Esophagus muscularis mucosa (tissue), 4 donors: ENCODE results near the gene RNF217. TPM values are rescaled to one million over a fixed set of nuclear protein-coding genes. Genes with fewer than 3 reads are reported as not detected.
"Not testable (repeated sequence)": the region's sequence is repeated elsewhere in the genome, so short reads cannot be mapped to it uniquely, and the experiment has no call there.

ENCODE experiments used
- DNase-seq: peaks from one replicate; pipeline ENCODE4 v3.0.0-alpha.2; 2017; ENCODE audit errors: extremely low spot score
- H3K27ac ChIP-seq, 4 donors: fragments of 200-600 bp; sonication (generic); replicated peaks in 1 of 4; 1 replicate in 3 of 4; 2 replicates in 1 of 4; pipeline ENCODE4 v1.5.1; 2016 to 2019; ENCODE audit warnings: mild to moderate bottlenecking in 1 of 4
- H3K27me3 ChIP-seq, 4 donors: fragments of 200-600 bp; sonication (generic); one replicate each; pipeline versions ENCODE4 v1.5.1 to v1.6.0; 2016 to 2019
- H3K36me3 ChIP-seq, 4 donors: fragments of 200-600 bp; sonication (generic); one replicate each; pipeline ENCODE4 v1.5.1; 2016 to 2019
- H3K4me1 ChIP-seq, 4 donors: fragments of 200-600 bp; sonication (generic); one replicate each; pipeline ENCODE4 v1.5.1; 2016 to 2019
- H3K4me3 ChIP-seq, 4 donors: fragments of 200-600 bp; sonication (generic); 1 replicate in 2 of 4; 2 replicates in 2 of 4; pipeline ENCODE4 v1.5.1; 2016 to 2019; ENCODE audit warnings: mild to moderate bottlenecking in 4 of 4, moderate library complexity in 1 of 4
- H3K9me3 ChIP-seq, 4 donors: fragments of 200-600 bp; sonication (generic); 1 replicate in 3 of 4; 2 replicates in 1 of 4; pipeline ENCODE4 v1.5.1; 2016 to 2019
- EP300 ChIP-seq: sonication (generic); formaldehyde crosslinking; IDR thresholded peaks from one replicate; pipeline ENCODE4 v1.6.1; 2017; ENCODE audit warnings: antibody characterized with exemption
- POLR2A ChIP-seq: fragments of 450-650 bp; IDR thresholded peaks from one replicate; pipeline ENCODE4 v1.6.1; 2017; ENCODE audit warnings: antibody characterized with exemption, moderate library complexity, mild to moderate bottlenecking, low read depth
- POLR2AphosphoS5 ChIP-seq, 2 donors: sonication (generic); formaldehyde crosslinking; IDR thresholded peaks; one replicate each; pipeline ENCODE4 v1.6.1; 2017; ENCODE audit warnings: antibody characterized with exemption in 2 of 2
- WGBS: methylation state at CpG from one replicate; pipeline ENCODE4 v1.1.5; 2018; 5-methylcytosine and 5-hydroxymethylcytosine counted together
- intact Hi-C: fragments of 100-400 bp; cut with DNase I; formaldehyde crosslinking; loops from one replicate; pipeline ENCODE4 v1.15.1; 2023
- total RNA-seq, 4 donors: library from RNA; depleted of rRNA; stranded (reverse); fragments of >200 nt; gene quantifications; one replicate each; pipeline versions ENCODE4 v1.1.0 to v1.2.1, GENCODE V29; 2016
- TF ChIP-seq, protein P1 (sequence below), 3 experiments: fragments of 200-600 bp in 2 of 3; fragments of 450-650 bp in 1 of 3; sonication (generic) in 2 of 3; IDR thresholded peaks; one replicate each; pipeline ENCODE4 v1.5.1; 2017 to 2019; ENCODE audit warnings: antibody characterized with exemption in 3 of 3, mild to moderate bottlenecking in 2 of 3, moderate library complexity in 1 of 3

Gene RNF217
- total RNA-seq, 4 donors from 2014 or later, result 20.0 to 34.9 (median 23.2) TPM

DNA sequence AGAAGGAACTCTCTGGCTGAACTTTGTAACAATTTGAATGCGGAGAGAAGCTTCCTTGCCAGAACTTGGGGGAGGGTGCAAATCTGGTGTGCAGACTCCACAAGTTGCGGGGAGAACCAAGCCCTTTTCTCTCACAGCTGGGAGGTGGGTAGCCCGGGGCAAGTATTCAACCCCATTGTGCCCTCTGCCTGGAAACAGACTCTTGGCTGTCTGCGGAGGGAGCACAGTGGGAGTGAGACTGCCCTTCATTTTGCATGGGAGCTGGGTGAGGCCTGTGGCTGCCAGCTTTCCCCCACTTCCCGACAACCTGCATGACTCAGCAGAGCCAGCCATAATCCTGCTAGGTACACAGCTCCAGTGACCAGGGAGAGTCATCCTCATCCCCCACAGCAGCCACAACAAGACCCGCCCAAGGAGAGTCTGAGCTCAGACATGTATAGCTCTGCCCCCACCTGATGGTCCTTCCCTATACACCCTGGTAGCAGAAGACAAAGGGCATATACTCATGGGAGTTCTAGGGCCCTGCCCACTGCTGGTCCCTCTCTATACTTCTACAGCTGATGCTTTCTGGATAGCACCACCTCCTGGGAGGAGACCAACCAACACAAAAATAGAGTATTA lies 161.9 kb downstream of the RNF217 start:
- 80% methylated on average over 3 of the region's 6 CpGs for WGBS
- no peaks in the 10 kb centered on the region for H3K36me3 ChIP-seq
- intact Hi-C loops, result no loop called here
- no peak for DNase-seq
- no peak overlapping the region for H3K4me3 ChIP-seq
- no peaks in the 10 kb centered on the region for H3K4me1 ChIP-seq
- no peaks in the 10 kb centered on the region for H3K27me3 ChIP-seq
- TF ChIP-seq POLR2AphosphoS5 (IDR thresholded peaks at IDR 0.05) (no peak), POLR2A (no peak), EP300 (no peak)
- TF ChIP-seq, protein P1, sequence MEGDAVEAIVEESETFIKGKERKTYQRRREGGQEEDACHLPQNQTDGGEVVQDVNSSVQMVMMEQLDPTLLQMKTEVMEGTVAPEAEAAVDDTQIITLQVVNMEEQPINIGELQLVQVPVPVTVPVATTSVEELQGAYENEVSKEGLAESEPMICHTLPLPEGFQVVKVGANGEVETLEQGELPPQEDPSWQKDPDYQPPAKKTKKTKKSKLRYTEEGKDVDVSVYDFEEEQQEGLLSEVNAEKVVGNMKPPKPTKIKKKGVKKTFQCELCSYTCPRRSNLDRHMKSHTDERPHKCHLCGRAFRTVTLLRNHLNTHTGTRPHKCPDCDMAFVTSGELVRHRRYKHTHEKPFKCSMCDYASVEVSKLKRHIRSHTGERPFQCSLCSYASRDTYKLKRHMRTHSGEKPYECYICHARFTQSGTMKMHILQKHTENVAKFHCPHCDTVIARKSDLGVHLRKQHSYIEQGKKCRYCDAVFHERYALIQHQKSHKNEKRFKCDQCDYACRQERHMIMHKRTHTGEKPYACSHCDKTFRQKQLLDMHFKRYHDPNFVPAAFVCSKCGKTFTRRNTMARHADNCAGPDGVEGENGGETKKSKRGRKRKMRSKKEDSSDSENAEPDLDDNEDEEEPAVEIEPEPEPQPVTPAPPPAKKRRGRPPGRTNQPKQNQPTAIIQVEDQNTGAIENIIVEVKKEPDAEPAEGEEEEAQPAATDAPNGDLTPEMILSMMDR (IDR thresholded peaks at IDR 0.05), result no peak
- no peak overlapping the region for H3K27ac ChIP-seq
- H3K9me3 ChIP-seq, result no peaks in the 10 kb centered on the region

DNA sequence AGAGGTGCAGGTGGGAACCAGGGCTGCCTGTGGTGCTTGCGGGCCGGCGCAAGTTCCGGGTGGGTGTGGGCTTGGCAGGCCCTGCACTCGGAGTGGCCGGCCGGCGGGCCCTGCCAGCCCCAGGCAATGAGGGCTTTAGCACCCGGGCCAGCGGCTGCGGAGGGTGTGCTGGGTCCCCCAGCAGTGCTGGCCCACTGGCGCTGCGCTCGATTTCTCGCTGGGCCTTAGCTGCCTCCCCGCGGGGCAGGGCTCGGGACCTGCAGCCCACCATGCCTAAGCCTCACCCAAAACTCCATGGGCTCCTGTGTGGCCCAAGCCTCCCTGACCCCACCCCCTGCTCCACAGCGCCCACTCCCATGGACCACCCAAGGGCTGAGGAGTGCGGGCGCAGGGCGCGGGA lies 163.6 kb downstream of the RNF217 start:
- DNase-seq, H3K36me3 ChIP-seq, H3K27ac ChIP-seq, H3K27me3 ChIP-seq, intact Hi-C loops, H3K4me3 ChIP-seq, H3K9me3 ChIP-seq, H3K4me1 ChIP-seq: not testable (repeated sequence)
- 96% methylated on average over 14 of the region's 23 CpGs for WGBS

DNA sequence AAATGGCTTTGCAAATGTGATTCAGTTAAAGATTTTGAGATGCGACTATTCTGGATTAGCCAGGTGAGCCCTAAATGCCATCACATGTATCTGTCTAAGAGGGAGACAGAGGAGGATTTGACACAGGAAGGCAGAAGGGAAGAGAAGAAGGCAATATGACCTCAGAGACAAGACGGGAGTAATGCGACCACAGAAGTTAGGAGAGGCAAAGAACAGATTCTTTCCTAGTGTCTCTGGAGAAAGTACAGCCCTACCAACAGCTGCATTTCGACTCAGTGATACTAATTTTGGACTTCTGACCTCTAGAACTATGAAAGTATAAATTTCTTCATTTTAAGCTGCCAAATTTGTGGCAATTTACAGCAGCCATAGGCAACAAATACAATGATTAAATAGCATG lies 167.1 kb downstream of the RNF217 start:
- no peak for DNase-seq
- Histone ChIP-seq H3K27me3 (no peaks in the 10 kb centered on the region), H3K36me3 (no peaks in the 10 kb centered on the region), H3K9me3 (no peaks in the 10 kb centered on the region), H3K4me1 (no peaks in the 10 kb centered on the region), H3K27ac (no peak overlapping the region), H3K4me3 (no peak overlapping the region)
- 71% methylated on average over 4 of the region's 4 CpGs for WGBS
- TF ChIP-seq, protein P1 (IDR thresholded peaks at IDR 0.05), result no peak
- TF ChIP-seq EP300 (no peak), POLR2AphosphoS5 (IDR thresholded peaks at IDR 0.05) (no peak), POLR2A (no peak)
- intact Hi-C loops, result no loop called here

DNA sequence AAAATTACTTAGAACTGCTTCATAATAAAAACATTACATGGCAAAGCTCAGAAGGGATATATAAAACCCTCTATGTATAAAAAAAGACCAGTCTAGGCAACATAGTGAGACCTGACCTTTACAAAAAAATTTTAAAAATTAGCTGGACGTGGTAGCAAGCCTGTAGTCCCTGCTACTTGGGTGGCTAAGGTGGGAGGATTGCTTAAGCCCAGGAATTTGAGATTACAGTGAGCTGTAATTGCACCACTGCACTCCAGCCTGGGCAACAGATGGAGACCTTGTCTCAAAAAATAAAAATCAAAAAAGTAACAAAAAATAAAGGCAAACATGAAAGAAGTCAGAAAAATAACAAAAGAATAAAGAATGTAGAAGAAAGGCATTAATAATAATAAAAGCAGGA lies 169.8 kb downstream of the RNF217 start:
- intact Hi-C loops, result no loop called here
- Histone ChIP-seq H3K4me1 (no peaks in the 10 kb centered on the region), H3K4me3 (no peak overlapping the region), H3K27me3 (no peaks in the 10 kb centered on the region), H3K36me3 (no peaks in the 10 kb centered on the region), H3K27ac (no peak overlapping the region), H3K9me3 (no peaks in the 10 kb centered on the region)
- DNase-seq, result no peak
- WGBS, result 63% methylated on average over 1 of the region's 1 CpG
- no peak for TF ChIP-seq EP300
- TF ChIP-seq, protein P1 (IDR thresholded peaks at IDR 0.05), result no peak
- TF ChIP-seq POLR2AphosphoS5 (IDR thresholded peaks at IDR 0.05), result no peak
- no peak for TF ChIP-seq POLR2A

DNA sequence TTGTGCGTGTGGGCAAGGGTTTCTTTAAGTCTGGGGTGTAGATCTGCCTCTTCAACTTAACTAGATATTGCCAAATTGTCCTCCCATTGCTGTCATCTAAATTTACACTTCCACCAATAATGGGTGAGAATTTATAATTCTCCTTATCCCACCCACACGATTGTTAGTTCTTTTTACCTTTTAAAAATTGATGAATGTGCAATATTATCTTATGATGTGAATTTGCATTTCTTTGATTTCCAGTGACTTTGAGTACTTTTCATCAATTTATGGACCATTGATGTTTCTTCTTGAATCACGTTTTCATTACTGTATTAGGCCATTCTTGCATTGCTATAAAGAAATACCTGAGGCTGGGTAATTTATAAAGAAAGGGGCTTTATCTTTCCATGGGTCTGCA lies 174.1 kb downstream of the RNF217 start:
- H3K27me3 ChIP-seq, result no peaks in the 10 kb centered on the region
- TF ChIP-seq, protein P1 (IDR thresholded peaks at IDR 0.05), result no peak
- TF ChIP-seq POLR2A (no peak), EP300 (no peak), POLR2AphosphoS5 (IDR thresholded peaks at IDR 0.05) (no peak)
- H3K27ac ChIP-seq, result no peak overlapping the region
- no peak for DNase-seq
- intact Hi-C loops, result no loop called here
- 87% methylated on average over 3 of the region's 3 CpGs for WGBS
- no peaks in the 10 kb centered on the region for H3K36me3 ChIP-seq
- no peak overlapping the region for H3K4me3 ChIP-seq
- no peaks in the 10 kb centered on the region for H3K4me1 ChIP-seq
- no peaks in the 10 kb centered on the region for H3K9me3 ChIP-seq
